Fibroblast of the aortic adventitia (primary cell): ENCODE data around the gene DCDC2. TPM values are rescaled to one million over a fixed set of nuclear protein-coding genes. Genes with fewer than 3 reads are reported as not detected.
"Not testable (repeated sequence)": the region's sequence is repeated elsewhere in the genome, so short reads cannot be mapped to it uniquely, and the experiment has no call there.

ENCODE experiments used
- DNase-seq: peaks from one replicate; pipeline ENCODE4 v3.0.0-alpha.2; 2010; ENCODE audit warnings: low read depth
- H3K4me3 ChIP-seq: 2 replicates; pipeline ENCODE4 v1.5.1; 2011; ENCODE audit warnings: low read depth, mild to moderate bottlenecking, control low read depth, low read length, moderate library complexity
- total RNA-seq: library from RNA; depleted of rRNA; stranded (reverse); fragments of >200 nt; gene quantifications from 2 replicates; pipeline ENCODE4 v1.2.3, GENCODE V29; 2012; ENCODE audit warnings: low replicate concordance
- TF ChIP-seq, protein P1 (sequence below): IDR thresholded peaks from 2 replicates; pipeline ENCODE4 v1.5.1; 2011; ENCODE audit warnings: mild to moderate bottlenecking, low read length, control low read depth, inconsistent platforms; ENCODE audit not compliant: insufficient read depth

Gene DCDC2
- total RNA-seq, 1 donor: not detected

GRCh38 chr6:24223115-24223919 lies 134.5 kb downstream of the DCDC2 start:
- no peak overlapping the region for H3K4me3 ChIP-seq
- TF ChIP-seq, protein P1, sequence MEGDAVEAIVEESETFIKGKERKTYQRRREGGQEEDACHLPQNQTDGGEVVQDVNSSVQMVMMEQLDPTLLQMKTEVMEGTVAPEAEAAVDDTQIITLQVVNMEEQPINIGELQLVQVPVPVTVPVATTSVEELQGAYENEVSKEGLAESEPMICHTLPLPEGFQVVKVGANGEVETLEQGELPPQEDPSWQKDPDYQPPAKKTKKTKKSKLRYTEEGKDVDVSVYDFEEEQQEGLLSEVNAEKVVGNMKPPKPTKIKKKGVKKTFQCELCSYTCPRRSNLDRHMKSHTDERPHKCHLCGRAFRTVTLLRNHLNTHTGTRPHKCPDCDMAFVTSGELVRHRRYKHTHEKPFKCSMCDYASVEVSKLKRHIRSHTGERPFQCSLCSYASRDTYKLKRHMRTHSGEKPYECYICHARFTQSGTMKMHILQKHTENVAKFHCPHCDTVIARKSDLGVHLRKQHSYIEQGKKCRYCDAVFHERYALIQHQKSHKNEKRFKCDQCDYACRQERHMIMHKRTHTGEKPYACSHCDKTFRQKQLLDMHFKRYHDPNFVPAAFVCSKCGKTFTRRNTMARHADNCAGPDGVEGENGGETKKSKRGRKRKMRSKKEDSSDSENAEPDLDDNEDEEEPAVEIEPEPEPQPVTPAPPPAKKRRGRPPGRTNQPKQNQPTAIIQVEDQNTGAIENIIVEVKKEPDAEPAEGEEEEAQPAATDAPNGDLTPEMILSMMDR: no peak
- no peak for DNase-seq

DNA sequence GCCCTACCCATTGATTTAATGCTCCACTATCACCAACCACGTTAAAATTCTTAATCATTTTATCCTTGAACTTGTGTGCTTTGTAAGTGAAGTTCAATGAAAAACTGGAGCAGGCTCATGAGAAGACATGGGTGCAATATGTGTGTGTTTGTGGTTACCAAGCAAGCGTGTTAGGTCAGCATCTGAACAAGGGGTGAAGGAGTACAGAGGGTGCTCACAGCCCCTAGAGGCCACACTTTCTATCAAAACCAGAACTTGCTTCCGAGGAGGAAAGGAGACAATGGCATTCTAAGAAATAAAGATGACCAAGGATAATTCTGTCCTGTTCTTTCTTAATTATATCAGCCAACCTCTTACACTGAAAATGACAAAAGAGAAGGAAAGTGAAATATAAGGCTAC lies 138.2 kb downstream of the DCDC2 start:
- DNase-seq: no peak
- H3K4me3 ChIP-seq: no peak overlapping the region

GRCh38 chr6:24214984-24215383 lies 142.9 kb downstream of the DCDC2 start:
- DNase-seq: no peak
- TF ChIP-seq, protein P1: no peak
- H3K4me3 ChIP-seq: no peak overlapping the region

More for the DNA sequence above, 138.2 kb downstream of the DCDC2 start:
- TF ChIP-seq, protein P1: no peak

DNA sequence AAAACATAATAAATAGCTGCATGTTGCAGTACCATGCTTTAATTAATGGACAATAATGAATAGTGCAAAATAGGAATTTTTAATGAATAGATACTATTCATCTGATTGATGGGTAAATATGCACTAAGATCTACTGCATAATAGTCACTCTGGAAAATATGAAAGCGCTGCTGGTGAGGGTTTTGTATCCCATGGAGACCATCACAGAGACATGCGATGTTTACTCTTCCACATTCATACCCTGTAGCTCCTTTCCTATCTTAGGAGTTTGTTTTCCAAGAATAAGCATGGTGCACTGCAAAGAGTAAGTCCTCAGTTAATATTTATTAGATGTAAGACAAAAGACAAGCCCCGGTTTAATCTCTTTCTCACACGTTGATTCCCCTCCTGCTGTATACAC lies 150.4 kb downstream of the DCDC2 start:
- no peak for DNase-seq
- TF ChIP-seq, protein P1: no peak
- no peak overlapping the region for H3K4me3 ChIP-seq

GRCh38 chr6:24205020-24205492 lies 152.8 kb downstream of the DCDC2 start:
- peak; percentile 44 for DNase-seq
- H3K4me3 ChIP-seq: no peak overlapping the region
- TF ChIP-seq, protein P1: peak; percentile 51

DNA sequence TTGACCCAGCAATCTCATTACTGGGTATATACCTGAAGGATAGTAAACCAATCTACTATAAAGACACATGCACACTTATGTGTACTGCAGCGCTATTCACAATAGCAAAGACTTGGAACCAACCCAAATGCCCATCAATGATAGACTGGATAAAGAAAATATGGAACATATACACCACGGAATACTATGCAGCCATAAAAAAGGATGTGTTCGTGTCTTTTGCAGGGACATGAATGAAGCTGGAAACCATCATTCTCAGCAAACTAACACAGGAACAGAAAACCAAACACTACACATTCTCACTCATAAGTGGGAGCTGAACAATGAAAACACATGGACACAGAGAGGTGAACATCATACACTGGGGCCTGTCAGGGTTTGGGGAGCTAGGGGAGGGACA lies 153.7 kb downstream of the DCDC2 start:
- not testable (repeated sequence) for DNase-seq, H3K4me3 ChIP-seq

DNA sequence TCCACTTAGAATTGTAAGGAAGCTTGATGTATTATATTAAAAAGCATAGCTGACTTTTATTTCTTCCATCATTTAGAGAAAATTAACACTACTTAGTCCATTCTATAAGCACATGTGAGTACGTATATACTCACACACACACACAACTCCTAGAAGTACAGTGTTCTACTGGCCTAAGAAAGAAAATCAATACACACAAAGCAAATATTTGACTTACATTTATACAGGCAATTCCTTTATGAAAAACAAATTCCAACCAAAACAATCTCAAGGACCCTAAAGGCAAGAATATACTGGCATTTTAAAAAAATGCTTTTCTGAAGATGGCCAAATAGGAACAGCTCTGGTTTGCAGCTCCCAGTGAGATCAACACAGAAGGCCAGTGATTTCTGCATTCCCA lies 160.0 kb downstream of the DCDC2 start:
- no peak for DNase-seq
- TF ChIP-seq, protein P1: no peak
- H3K4me3 ChIP-seq: no peak overlapping the region
